Adrenal gland (tissue), 5 donors: Measurements from ENCODE around the gene CDK4.

Experiments
- POLR2A ChIP-seq, 2 donors: fragments of 450-650 bp; IDR thresholded peaks; one replicate each; pipeline ENCODE4 v1.6.1; 2017; ENCODE audit warnings: antibody characterized with exemption in 2 of 2, mild to moderate bottlenecking in 2 of 2, moderate library complexity in 1 of 2
- TF ChIP-seq, protein P1 (sequence below), 6 experiments: fragments of 450-650 bp in 4 of 6; fragments of 200-600 bp in 2 of 6; sonication (generic) in 1 of 6; IDR thresholded peaks; 1 replicate in 5 of 6; 2 replicates in 1 of 6; pipeline versions ENCODE4 v1.5.1 to v1.8.0; 2016 to 2021; ENCODE audit warnings: antibody characterized with exemption in 6 of 6, mild to moderate bottlenecking in 2 of 6, moderate library complexity in 1 of 6
- donor health status: DM: no; HTN: no; CAD: no.

- TF ChIP-seq, protein P1, sequence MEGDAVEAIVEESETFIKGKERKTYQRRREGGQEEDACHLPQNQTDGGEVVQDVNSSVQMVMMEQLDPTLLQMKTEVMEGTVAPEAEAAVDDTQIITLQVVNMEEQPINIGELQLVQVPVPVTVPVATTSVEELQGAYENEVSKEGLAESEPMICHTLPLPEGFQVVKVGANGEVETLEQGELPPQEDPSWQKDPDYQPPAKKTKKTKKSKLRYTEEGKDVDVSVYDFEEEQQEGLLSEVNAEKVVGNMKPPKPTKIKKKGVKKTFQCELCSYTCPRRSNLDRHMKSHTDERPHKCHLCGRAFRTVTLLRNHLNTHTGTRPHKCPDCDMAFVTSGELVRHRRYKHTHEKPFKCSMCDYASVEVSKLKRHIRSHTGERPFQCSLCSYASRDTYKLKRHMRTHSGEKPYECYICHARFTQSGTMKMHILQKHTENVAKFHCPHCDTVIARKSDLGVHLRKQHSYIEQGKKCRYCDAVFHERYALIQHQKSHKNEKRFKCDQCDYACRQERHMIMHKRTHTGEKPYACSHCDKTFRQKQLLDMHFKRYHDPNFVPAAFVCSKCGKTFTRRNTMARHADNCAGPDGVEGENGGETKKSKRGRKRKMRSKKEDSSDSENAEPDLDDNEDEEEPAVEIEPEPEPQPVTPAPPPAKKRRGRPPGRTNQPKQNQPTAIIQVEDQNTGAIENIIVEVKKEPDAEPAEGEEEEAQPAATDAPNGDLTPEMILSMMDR (IDR thresholded peaks at IDR 0.05) = no peak
- TF ChIP-seq POLR2A (IDR thresholded peaks at IDR 0.05) = no peak
Measured at GRCh38 chr12:57724936-57725740, 27.0 kb downstream of the CDK4 start.
